Glomerular visceral epithelial cell (primary cell): ENCODE results near the gene CHAT.
A peak's percentile ranks its signal among the peaks of the same experiment; 100 is the strongest.

Experiments
- DNase-seq: peaks from one replicate; pipeline ENCODE4 v3.0.0-alpha.2; 2016; ENCODE audit errors: extremely low spot score

The CHAT gene

DNA sequence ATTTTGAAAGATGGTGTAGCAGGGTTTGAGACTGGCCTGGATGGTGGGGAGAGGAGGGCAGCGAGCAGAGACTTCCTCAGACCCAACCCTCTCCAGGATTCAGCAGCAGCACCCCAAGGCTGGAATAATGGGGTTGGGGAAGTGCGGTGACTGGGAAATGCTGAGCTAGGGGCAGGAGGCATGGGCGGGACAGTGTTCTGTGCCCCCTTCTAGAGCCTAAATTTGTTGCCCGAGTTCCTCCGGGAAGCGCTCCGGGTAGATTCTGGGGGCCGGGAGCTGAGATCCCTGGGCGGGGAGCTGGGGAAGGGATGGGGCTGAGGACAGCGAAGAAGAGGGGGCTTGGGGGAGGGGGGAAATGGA lies at the start of gene CHAT:
TSS of gene CHAT (plus strand) at position 156 of the 360 bp plus-strand sequence. CDS start at position 309, 153 bp downstream.
- DNase-seq: no peak

DNA sequence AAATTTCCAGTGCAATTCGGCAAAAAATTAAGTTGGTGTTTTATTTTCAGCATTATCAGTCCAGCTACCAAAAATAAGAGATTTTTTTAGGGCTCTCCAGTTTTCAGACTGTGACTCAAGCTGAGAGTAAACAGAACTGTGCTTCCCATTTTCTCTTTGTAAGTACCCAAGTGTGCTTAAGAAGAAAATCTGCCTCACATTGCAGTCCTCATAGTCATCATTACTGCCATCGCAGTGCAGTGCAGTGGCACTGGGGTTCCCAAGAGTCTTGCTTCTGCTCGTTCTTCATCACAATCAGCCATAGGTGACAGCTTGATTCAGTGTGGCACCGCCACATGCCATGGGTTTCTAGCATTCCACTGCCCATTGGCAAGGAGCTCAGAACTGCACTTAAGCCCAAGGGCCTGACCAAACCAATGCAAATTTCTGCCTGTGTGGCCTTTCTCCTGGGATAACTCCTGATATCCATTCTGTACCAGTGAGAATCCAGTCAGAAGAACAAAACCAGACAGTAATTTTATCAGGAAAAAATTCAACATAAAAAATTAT lies 49.3 kb upstream of the CHAT start:
- DNase-seq: no peak

DNA sequence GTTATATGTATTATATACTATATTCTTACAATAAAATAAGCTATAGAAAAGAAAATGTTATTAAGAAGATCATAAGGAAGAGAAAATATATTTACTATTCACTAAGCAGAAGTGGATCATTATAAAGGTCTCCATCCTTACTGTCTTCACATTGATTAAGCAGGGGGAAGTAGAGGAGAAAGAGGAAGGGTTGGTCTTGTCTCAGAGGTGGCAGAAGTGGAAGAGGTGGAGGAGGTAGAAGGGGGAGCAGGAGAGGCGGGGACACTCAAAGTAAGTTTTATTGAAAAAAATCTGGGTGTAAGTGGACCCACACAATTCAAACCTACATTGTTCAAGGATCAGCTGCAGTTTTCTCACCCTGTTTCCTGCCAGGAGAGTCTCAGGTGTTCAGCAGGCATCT lies 46.0 kb upstream of the CHAT start:
- no peak for DNase-seq

DNA sequence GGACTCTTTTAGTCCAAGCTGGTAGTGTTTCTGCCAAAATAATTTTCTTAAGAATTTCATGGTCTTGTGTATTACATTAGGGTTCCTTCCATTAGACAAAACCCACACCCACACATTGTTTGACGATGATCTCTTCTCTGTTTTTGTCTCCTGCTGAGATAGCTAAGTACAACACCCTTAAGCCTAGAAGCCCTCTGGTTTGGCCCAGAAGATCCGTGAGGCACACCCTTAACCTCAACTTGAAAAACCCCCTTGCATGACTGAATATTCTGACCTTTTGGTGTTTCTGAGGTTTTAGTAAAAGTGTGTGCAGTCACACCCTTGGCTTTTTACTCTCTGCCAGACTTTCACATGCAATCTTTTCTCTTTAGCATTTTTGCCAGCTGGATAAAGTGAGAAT lies 45.6 kb upstream of the CHAT start:
- DNase-seq: peak; percentile 66

DNA sequence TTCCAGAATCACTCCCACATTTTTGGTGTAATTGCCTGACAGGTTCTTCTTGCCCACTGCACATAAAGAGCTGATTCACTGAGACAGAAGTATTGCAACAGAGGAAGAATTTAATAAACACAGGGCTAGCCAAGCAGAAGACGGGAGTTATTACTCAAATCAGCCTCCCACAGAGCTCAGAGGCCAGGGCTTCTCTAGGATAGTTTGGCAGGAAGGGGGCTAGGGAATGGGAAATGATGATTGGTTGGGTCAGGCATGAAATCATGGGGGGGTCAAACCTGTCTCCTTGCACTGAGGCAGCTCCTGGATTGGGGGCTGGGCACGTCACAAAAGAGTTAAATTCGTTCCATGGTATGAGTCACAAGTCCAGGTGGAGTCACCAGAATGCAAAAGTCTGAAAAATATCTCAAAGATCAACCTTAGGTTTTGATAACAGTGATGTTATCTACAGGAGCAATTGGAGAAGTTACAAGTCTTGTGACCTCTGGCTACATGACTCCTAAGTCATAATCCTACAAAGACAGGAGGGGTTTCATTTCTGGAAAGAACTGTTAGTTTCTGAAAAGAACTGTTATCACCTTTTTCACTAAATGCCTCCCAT lies 44.7 kb upstream of the CHAT start:
- peak; percentile 14 for DNase-seq

DNA sequence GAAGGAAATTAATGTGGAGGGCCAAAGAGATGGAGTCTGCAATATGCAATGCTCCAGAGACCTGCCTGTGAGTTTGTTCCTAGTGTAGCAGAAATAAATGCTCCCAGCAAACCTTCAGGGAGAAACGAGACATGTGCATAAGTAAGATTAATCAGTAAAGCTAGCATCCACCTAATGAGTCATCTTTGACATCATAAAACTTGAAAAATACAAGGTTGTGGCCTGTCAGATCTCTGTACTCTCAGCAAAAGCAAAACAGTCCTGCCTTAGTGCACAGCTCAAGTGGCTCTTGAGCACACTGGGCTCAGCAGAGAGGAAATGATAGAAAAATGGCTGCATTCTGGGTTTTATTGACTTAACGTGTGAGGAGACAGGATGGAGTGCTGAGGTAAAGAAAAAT lies 42.4 kb upstream of the CHAT start:
- no peak for DNase-seq

DNA sequence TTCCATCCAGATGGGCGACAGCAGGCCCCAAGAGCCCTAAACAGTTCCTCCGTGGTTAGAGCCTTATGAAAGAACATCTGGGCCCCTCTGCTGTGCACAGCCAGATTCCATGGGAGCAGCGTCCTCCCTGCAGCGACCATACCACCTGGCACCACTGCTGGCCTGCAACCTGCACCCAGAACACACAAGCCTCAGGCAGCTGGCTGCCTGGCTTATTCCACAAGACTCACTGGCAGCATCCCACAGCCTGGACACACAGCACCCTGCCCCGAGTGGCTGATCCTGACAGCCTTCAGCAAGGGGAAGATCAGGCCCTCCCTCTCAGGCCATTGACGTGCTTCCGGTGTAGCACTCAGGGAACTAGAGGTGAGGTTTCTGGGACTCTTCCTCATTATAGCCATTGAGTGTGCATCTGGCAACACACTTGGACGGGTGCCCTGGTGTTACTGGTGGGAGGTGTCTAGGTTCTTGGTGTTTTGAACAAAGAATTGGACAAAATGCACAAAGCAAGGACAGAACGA lies 41.2 kb upstream of the CHAT start:
- DNase-seq: no peak

DNA sequence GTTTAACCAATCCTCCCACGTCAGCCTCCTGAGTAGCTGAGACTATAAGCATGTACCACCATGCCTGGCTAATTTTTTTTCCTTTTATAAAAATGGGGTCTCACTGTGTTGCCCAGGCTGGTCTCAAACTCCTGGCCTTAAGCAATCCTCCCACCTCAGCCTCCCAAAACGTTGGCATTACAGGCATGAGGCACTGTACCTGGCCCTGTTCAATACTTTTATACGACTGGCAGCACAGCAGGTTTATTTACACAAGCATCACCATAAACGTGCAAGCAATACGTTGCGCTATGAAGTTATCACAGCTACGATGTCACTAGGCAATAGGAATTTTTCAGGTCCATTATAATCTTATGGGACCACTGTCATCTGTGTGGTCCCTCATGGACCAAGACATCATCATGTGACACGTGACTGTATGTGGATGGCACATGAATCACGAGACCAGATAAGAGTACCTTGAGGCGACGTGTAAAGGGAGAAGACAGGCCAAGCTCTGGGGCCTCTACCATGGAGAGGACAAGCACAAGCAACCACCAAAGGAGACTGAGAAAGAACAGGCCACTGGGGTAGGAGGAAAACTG lies 38.3 kb upstream of the CHAT start:
- DNase-seq: no peak

DNA sequence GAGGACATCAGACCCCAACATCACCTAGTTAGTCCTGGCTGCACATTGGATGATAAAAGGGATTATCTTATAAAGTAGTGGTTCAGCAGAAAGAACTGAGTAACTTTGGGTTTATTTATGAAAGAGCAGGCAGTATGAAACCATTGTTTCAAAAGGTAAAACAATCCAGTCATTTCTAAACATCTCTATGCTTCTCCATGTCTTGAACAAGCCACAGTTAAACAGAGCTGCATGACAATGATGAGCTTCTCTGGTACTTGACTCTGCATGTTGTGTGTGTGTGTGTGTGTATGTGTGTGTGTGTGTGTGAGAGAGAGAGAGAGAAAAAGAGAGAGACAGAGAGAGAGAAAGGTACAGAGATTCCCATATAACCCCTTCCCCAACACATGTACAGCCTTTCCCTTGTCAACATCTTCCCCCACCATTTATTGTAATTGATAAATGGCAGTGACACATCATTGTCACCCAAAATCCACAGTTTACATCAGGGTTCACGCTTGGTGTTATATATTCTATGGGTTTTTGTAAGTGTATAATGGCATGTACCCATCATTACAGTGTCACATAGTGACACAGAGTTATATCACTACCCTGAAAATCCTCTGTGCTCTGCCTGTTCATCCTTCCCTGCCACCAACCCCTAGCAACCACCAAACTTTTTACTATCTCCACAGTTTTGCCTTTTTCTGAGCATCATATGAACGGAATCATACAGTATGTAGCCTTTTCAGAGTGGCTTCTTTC lies 36.5 kb upstream of the CHAT start:
- no peak for DNase-seq

DNA sequence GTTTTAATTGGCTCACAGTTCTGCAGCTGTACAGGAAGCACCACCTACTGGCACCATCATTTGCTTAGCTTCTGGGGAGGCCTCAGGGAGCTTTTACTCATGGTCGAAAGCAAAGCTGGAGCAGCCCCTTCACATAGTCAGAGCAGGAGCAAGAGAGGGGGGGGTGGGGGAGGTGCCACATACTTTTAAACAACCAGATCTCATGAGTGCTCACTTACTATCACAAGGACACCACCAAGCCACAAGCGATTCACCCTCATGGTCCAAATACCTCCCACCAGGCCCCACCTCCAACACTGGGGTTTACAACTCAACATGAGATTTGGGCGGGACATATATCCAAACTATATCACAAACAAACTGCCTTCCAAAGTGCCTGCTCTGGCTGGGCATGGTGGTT lies 35.4 kb upstream of the CHAT start:
- DNase-seq: no peak

DNA sequence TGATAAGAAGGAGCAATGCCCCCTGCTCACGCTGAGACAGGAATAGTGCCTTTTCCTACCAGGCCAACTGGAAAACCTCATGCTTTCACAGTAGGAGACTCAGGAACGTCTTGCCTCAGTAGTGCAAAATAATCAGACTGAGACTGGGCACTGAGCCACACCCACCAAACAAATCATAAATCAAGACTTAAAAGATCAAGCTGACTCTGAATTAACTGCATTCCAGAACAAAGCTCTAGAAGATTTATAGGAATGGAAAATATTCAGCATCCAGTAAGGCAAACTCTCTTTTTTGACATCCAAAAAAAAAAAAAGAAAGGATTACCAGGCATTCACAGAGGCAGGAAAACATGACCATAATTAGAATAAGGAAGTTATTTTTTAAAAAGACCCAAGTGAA lies 34.2 kb upstream of the CHAT start:
- DNase-seq: no peak

DNA sequence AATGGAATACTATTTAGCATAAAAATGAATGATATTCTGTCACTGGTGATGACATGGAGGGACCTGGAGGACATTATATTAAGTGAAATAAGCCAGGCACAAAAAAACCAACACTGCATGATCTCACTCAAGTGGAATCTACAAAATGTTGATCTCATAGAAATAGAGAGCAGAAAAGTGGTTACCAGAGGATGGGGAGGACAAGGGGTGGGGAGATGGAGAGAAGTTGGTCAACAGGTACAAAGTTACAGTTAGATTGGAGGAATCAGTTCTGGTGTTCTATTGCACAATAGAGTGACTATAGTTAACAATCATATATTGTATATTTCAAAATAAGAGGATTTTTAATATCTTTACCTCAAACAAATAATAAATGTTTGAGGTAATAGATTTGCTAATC lies 28.4 kb upstream of the CHAT start:
- DNase-seq: peak; percentile 23

DNA sequence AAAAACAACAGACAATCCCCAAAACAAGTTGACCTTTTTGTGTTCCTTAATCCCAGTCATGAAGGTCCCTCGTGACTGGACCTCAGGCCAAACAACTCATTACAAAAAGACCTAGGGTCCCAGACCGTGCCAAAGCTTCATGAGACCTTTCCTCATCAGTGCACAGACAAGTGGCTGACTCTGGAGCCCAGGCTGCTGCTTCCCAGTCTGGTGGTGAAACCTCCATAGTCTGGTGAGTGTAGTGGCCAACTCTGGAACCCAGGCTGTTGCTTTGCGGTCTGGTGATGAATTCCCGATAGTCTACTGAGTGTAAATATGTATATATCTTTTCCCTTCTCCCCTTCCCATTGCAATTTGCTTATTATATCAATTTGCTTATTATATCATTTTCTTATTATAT lies 25.9 kb upstream of the CHAT start:
- DNase-seq: no peak

DNA sequence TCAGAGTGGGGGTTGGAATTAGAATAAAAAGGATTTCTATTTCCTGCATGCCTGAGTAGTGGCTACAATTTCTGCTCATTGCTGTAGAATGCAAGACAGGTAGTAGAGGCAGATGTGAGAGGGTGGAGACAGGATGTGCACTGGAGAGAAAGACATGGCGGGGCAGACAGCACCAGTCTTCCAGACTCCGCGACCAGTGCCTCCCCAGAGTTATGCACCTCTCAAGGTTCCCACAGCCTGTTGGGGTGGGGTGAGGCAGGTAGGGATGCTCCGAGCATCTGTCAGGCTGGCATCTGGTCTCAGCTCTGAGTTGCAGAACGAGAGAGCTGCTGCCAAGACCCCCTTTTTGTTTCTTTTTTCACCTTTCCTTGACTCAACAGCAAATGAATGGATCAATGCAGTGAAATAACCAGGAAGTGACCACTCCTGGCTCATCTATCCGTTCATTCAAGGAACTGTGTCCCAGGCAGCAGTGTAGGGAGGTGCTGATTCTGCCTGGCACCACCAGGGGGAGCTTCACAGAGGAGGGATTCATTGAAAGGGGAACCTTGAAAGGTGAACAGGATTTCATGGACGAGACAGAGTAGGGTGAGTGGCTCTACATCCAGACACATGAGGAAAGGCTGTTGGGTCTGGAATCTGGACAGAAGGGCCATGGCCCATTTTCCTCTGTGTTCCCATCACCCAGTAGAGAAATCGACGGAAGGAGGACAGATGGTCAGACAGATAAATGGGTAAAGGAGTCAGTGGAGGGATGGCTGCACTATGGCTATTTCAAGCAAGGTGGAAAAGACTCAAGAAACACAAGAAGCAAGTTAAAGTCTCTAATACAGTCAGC lies 20.9 kb upstream of the CHAT start:
- peak; percentile 64 for DNase-seq

DNA sequence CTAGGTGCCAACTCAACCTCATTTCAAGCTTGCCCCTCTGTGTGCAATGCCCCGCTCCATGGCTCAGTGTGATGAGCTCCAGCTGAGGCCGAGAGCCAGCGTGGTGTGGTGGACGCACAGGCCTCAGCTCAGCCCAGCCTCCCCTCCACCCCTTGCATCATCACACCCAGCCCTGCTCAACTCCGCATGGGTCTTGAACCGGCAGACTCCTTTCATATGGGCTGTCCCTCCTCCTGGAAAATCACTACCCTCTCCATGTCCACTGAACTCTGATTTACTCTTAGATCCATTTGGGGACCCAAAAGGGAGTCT lies 20.3 kb upstream of the CHAT start:
- no peak for DNase-seq

DNA sequence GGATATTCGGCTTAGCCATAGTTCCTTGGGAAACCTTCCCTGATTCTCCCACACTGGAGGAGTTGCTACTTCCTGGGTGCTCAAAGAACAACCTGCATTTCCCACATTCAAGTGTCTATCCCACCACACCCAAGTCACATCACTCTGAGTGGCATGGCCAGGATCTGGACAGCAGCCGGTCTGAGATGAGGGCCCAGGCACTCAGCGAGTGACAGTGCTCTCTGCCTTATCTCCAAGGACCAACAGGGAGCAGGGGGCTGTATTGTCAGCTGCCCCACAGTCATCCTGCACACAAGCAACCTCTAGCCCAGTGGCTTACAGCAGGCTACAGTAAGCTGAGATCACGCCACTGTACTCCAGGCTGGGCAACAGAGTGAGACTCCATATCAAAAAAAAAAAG lies 19.8 kb upstream of the CHAT start:
- DNase-seq: no peak

DNA sequence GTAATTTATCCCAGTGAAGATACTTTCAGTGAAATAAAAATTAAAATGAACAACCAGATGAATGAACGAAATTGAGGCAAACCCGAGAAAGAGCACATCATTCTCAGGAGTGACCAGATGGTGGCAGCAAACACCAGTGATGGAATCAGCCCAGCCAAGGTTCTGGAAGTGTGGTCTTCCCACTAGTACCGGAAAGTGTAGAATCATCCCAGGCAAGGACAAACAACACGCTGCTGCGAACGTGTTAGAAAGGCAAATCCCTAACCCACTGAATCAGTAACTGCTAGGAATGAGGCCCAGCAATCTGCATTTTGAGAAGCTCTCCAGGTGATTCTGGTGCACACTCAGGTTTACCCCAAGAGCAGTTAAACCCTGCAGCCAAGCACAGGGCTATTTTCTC lies 19.2 kb upstream of the CHAT start:
- DNase-seq: peak; percentile 59

DNA sequence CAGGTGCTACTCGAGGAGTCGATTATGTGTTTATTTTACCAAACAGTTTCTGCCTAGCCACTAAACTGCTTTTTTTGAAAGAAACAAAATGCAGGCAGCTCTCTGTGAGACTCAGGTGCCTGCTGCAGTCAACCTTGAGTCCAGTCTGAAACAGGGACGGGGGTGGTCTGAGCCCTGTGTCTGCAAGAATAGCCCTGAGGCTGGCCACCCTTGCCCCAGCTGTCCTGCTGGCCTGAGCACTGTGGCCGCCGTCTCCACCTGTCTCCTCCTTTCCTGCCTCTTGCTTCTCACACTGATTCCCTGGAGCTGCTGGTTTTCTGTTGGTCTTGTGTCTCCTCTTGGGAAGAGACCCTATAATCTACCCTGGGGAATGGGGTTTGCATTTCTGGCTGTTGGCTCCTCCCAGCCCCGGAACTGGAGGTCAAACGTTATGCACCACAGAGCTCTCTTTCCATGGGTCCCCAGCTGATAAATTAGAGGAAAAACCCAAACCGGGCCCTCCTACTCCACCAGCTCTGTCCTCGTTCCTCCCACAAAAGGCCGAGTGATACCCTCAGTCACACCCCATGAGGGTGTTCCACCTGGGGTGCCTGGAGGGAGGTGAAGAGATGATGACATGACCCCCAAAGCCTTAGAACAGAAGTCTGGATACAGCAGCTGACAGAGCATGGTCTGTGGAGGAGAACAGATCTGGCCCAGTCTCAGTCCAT lies 18.7 kb upstream of the CHAT start:
- no peak for DNase-seq

DNA sequence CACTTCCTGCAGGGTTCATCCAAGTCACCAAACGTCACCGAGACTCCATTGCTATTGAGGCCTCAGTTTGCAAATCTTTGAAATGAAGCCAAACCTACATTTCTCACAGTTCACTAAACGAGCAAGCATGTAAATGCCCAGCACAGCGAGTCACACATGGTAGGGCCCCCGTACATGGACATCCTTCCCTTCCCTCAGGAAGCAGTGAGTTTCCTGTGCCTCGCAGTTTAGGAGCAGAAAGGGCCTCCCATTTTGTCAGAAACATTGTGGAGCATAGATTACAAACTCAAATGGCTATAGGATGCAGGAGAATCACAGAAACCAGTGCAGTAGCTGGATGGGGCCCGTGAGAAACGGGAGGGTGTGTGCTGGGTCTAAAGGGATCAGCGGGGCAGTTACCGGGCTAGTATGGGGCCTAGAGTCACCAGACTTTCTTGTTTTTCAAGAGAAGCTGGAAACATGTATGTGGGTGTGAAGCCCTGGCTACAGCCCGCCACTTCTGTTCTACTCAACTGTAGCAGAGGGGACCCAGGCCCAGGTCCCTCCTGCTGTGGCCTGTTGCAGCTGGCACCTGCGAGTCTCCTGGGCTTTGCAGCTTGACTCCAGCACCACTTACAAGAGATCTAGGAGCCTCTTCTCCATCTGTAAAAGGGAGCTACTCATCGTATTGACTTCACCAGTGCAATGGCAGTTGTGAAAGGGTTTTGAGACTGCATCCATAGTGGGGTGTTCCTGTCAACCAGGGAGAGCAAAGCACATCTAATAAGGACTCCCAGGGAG lies 17.9 kb upstream of the CHAT start:
- DNase-seq: no peak

DNA sequence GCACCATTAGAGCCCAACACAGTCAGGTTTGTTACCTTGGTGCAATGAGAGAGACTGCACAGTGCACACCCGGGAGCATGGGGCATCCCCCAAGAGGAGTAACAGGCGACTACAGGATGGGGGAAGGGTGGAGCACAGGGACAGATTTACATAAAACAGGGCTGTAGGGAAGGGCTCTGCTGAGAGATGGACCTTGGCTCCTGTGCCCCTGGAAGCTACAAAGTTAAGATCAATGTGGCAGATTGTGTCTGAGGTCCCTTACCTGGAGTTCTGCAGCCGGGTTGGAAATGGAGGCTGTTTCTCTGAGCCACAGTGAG lies 17.4 kb upstream of the CHAT start:
- no peak for DNase-seq

DNA sequence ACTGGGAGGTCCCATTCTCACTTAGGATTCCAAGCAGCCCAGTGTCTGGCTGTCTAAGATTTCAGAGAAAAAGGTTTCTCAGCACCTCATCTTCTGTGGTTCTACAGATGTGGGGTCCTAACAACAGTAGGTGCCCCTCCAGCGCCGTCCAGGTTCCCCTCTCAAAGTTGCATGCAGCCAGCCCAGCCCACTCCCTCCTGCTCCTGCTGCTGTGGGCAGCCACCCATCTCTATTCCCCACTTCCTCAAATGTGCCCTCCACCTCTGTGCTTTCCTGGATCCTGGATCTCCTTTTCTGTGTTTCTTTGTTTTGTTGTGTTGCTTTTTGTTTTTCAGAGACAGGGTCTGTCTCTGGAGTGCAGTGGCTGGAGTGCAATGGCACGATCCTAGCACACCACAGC lies 17.0 kb upstream of the CHAT start:
- DNase-seq: no peak
